Erythroblast (primary cell): ENCODE results near the gene COL9A3.

Experiments used
- GATA1 ChIP-seq: IDR thresholded peaks from 2 replicates; pipeline ENCODE4 v1.6.1; 2011; ENCODE audit warnings: low read depth, mild to moderate bottlenecking, control low read depth, low read length, moderate library complexity
- POLR2A ChIP-seq: IDR thresholded peaks from 2 replicates; pipeline ENCODE4 v1.6.1; 2011; ENCODE audit warnings: mild to moderate bottlenecking, low read length

GRCh38 chr20:62875419-62876361, 58.8 kb downstream of the COL9A3 start:
- TF ChIP-seq POLR2A, result no peak
- no peak for TF ChIP-seq GATA1
